Posterior vena cava (tissue), 2 donors: ENCODE measurements around the gene PTPN1. TPM values are rescaled to one million over a fixed set of nuclear protein-coding genes. Genes with fewer than 3 reads are reported as not detected.

Experiments used
- DNase-seq: peaks from one replicate; pipeline ENCODE4 v3.0.0-alpha.2; 2020; ENCODE audit warnings: low spot score
- intact Hi-C, 2 donors: fragments of 100-400 bp; cut with DNase I; formaldehyde crosslinking; loops; one replicate each; pipeline versions ENCODE4 v1.14.1 to v1.14.2; 2022 to 2023
- total RNA-seq, 2 donors: library from RNA; stranded (reverse); fragmentation: NEBNext Ultra II Directional; extraction: Animal tissue kit (Norgen Biotek cat#: 25700); gene quantifications; one replicate each; pipeline ENCODE4 v1.2.1, GENCODE V29; 2021
- donor health status: DM: yes; HTN: yes; CAD: no.
- donor health status: DM: yes; HTN: yes; CAD: no.

The PTPN1 gene
- total RNA-seq, 2 donors from 2014 or later: 23.5 to 43.6 TPM

- intact Hi-C loops: loop anchor here (5.0 kb wide), 2 partner anchors 97 to 392 kb away; no protein-coding TSS in a partner anchor
- peak; percentile 60 for DNase-seq
Observed at GRCh38 chr20:50579511-50579910, 69.3 kb downstream of the PTPN1 start.

GRCh38 chr20:50580016-50580747 lies 70.0 kb downstream of the PTPN1 start:
- DNase-seq: peak; percentile 88
- intact Hi-C loops: no loop called here

GRCh38 chr20:50580842-50581544 lies 70.8 kb downstream of the PTPN1 start:
- peak; percentile 74 for DNase-seq
- intact Hi-C loops: no loop called here

DNA sequence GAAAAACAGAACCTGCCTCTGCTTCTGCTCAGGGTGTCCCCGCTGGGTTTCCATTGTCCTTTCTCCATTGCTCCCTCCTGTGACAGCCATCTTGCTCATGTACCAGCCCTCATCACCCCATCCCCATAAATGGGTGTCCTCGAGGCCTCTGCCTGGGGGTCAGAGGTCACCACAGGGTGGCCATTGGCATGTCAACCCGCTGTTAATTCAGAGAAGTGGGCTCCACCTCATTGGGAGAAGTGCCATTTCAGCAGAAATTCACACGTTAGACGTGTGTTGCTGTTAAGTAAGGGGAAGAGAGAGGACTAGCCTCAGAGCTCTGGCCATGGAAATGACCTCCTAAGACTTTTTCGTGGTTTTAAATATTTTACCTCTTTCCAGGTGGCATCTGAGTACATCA lies 71.9 kb downstream of the PTPN1 start:
- intact Hi-C loops: no loop called here
- DNase-seq: peak; percentile 76

DNA sequence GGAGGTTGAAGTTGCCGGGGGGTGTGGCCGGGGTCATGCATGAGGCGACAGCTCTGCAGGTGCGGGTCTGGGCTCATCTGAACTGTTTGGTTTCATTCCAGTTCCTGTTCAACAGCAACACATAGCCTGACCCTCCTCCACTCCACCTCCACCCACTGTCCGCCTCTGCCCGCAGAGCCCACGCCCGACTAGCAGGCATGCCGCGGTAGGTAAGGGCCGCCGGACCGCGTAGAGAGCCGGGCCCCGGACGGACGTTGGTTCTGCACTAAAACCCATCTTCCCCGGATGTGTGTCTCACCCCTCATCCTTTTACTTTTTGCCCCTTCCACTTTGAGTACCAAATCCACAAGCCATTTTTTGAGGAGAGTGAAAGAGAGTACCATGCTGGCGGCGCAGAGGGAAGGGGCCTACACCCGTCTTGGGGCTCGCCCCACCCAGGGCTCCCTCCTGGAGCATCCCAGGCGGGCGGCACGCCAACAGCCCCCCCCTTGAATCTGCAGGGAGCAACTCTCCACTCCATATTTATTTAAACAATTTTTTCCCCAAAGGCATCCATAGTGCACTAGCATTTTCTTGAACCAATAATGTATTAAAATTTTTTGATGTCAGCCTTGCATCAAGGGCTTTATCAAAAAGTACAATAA lies 72.5 kb downstream of the PTPN1 start:
- DNase-seq: peak; percentile 52
- intact Hi-C loops: no loop called here

DNA sequence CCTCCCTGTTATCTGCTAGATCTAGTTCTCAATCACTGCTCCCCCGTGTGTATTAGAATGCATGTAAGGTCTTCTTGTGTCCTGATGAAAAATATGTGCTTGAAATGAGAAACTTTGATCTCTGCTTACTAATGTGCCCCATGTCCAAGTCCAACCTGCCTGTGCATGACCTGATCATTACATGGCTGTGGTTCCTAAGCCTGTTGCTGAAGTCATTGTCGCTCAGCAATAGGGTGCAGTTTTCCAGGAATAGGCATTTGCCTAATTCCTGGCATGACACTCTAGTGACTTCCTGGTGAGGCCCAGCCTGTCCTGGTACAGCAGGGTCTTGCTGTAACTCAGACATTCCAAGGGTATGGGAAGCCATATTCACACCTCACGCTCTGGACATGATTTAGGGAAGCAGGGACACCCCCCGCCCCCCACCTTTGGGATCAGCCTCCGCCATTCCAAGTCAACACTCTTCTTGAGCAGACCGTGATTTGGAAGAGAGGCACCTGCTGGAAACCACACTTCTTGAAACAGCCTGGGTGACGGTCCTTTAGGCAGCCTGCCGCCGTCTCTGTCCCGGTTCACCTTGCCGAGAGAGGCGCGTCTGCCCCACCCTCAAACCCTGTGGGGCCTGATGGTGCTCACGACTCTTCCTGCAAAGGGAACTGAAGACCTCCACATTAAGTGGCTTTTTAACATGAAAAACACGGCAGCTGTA lies 73.4 kb downstream of the PTPN1 start:
- intact Hi-C loops: no loop called here
- DNase-seq: peak; percentile 65

GRCh38 chr20:50584687-50585086 lies 74.5 kb downstream of the PTPN1 start:
- intact Hi-C loops: loop anchor here in 1 of 2 donors (5.0 kb wide), 1 partner anchor 163 kb away; no protein-coding TSS in a partner anchor
- DNase-seq: peak; percentile 13

DNA sequence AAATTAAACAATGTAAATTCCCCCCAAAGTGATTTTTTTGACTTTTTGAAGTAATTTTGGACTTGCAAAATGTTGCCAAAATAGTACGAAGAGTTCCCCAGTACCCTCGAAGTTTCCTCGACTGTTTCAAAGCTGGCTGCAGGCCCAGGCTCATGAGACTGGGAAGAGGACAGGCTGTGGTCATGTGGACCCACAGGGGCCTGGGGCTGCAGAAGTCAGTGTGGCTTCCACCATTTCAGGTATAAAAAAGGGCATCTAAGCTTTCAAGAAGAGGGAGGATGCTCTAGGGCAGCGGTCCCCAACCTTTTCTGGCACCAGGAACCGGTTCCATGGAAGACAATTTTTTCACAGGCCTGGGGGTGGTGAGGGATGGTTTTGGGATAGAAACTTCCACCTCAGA lies 75.0 kb downstream of the PTPN1 start:
- peak; percentile 36 for DNase-seq
- intact Hi-C loops: loop anchor here in 1 of 2 donors (5.0 kb wide), 1 partner anchor 162 kb away; no protein-coding TSS in a partner anchor

GRCh38 chr20:50585678-50586077 lies 75.5 kb downstream of the PTPN1 start:
- DNase-seq: no peak
- intact Hi-C loops: loop anchor here in 1 of 2 donors (5.0 kb wide), 1 partner anchor 162 kb away; no protein-coding TSS in a partner anchor

GRCh38 chr20:50586531-50587232 lies 76.5 kb downstream of the PTPN1 start:
- intact Hi-C loops: loop anchor here in 1 of 2 donors (5.0 kb wide), 1 partner anchor 161 kb away; no protein-coding TSS in a partner anchor
- DNase-seq: no peak

- peak; percentile 67 for DNase-seq
Observed at GRCh38 chr20:50587291-50587961, 77.2 kb downstream of the PTPN1 start.

DNA sequence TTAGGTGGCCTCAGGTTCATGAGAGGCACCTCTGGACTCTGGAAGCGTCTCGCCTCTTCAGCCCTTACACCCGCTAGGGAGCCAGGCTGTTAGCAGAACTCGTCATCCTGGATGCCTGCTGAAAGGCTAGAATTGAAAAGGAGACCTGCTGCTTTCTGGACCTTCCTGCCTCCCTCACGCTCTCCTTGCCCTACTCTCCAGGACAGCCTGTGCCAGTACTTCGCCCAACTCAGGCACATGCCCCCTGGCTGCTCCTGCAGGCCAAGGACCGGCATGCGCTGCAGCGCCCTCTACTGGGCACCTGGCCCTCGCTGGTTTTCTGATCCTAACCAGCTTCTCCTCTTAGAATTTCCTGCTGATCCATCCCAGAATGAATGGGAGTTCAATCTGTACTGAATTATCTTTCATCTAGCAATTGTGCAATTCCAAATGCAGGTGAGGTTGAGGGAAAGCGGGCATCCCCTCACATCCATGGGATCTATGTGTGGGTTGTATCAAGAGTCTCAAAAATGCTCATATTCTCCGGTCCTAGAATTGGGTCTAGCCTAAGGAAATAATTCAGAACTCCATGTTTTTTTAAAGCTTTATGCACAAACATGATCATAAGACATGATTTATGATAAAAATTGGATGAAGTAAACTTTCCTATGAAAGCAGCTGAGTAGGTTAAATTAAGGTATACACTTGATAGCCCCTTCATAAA lies 78.0 kb downstream of the PTPN1 start:
- intact Hi-C loops: loop anchor here in 1 of 2 donors (5.0 kb wide), 1 partner anchor 159 kb away; no protein-coding TSS in a partner anchor

More at GRCh38 chr20:50587291-50587961, 77.2 kb downstream of the PTPN1 start:
- intact Hi-C loops: loop anchor here in 1 of 2 donors (5.0 kb wide), 1 partner anchor 160 kb away; no protein-coding TSS in a partner anchor

GRCh38 chr20:50589548-50590347 lies 79.6 kb downstream of the PTPN1 start:
- no peak for DNase-seq
- intact Hi-C loops: loop anchor here in 1 of 2 donors (5.0 kb wide), 1 partner anchor 158 kb away; no protein-coding TSS in a partner anchor

More for the DNA sequence above, 78.0 kb downstream of the PTPN1 start:
- DNase-seq: peak; percentile 90

- intact Hi-C loops: no loop called here
- no peak for DNase-seq
Observed at GRCh38 chr20:50590348-50590664, 80.1 kb downstream of the PTPN1 start.

DNA sequence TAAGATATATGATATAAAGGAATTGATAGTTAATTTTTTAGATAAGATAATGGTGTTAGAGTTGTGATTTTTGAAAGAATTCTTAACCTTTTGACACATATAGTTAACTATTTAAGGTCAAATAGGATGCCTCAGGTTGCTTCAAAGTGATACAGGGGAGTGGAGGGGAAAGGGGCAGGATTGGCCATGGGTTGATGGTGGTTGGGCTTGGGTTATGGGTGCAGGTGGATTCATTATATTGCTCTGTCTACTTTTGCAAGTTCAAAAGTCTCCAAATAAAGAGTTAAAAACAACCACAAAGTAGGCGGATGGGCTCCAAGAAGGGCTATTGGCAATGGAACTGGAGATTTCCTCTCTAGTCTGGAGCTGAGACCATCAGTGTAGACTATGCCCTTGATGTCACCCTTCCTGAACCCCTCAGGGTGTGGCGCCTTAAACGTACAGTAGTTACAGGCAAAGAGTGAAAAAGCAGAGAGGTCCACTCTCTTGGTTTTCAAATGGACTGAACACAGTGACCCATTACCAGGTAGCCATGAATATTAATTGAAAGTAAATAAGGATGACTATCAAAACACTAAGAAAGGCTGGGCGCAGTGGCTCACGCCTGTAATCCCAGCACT lies 81.2 kb downstream of the PTPN1 start:
- no peak for DNase-seq

More for the DNA sequence above, 81.2 kb downstream of the PTPN1 start:
- intact Hi-C loops: no loop called here
